HuH-7 (cell line): Measurements from ENCODE around the gene STOM.
"Not testable (repeated sequence)": the region's sequence is repeated elsewhere in the genome, so short reads cannot be mapped to it uniquely, and the experiment has no call there.

Source experiments
- DNase-seq: peaks from one replicate; pipeline ENCODE4 v3.0.0; 2011; ENCODE audit warnings: low spot score

STOM gene, protein sequence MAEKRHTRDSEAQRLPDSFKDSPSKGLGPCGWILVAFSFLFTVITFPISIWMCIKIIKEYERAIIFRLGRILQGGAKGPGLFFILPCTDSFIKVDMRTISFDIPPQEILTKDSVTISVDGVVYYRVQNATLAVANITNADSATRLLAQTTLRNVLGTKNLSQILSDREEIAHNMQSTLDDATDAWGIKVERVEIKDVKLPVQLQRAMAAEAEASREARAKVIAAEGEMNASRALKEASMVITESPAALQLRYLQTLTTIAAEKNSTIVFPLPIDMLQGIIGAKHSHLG

GRCh38 chr9:121369595-121370265 is at the start of gene STOM:
STOM (minus strand) TSS chr9:121370250; CDS start chr9:121370187, 63 bp downstream.
- peak; percentile 26 for DNase-seq

DNA sequence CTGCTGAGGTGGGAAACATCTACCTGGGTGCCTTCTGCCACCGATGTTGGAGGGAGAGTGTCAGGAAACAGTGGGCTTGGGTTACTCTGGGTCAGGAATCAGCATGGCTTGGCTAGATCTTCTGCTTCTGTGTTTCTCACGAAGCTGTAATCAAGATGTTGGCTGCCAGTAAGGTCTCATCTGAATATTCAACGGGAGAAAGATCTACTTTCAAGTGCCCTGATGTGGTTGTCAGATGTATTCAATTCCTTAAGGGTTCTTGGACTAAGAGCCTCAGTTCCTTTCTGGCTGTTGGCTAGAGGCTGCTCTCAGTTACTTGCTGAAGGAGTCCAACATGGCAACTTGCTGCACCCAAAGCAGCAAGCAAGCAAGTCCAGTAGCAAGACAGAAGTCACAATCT is 41.9 kb upstream of the STOM start:
- no peak for DNase-seq

GRCh38 chr9:121405899-121406298 is 35.8 kb upstream of the STOM start:
- no peak for DNase-seq

DNA sequence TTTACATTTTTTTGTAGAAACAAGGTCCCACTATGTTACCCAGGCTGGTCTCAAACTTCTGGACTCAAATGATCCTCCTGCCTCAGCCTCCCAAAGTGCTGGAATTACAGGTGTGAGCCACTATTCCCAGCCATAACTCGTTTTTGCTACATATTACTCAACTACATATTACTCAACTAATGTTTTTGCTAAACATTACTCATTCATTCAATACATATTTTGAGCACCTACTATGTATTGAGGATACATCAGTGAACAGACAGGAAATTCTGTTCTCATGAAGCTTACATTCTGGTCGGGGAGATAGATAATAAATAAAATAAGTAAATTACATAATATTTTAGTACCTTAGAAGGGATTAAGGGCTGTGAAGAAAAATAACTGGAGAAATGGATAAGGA is 34.9 kb upstream of the STOM start:
- no peak for DNase-seq

DNA sequence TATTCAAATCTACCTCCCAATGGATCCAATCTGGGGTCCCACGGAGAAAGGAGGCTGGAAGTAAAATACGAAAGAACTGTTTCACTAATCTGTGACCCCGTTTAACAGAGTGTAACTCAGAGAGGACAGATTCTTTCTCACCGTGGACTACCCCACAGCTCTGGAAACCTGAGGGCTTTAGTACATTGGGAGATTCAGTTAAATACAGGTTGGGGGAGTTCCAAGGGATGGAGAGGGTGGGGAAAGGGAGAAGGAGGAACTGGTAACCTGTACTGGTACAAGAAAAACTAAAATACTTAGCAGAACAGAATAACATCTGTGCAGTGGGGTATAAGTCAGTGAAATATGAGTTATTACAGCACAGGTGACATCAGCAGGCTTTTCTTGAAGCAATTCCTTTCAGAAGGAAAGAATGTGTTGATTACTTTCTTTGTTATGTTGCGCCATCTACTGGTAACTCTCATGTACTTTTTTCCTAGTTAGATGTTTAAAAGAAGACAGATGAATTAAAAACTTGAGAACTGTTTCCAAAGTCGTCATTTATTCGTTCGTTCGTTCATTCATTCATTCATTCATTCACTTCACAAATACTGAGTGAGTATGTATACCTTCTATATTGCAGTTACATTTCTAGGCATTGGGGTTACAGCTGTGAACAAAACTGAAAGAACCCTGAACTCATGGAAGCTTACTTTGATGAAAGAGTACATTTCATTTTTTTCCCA is 30.0 kb upstream of the STOM start:
- peak; percentile 23 for DNase-seq

DNA sequence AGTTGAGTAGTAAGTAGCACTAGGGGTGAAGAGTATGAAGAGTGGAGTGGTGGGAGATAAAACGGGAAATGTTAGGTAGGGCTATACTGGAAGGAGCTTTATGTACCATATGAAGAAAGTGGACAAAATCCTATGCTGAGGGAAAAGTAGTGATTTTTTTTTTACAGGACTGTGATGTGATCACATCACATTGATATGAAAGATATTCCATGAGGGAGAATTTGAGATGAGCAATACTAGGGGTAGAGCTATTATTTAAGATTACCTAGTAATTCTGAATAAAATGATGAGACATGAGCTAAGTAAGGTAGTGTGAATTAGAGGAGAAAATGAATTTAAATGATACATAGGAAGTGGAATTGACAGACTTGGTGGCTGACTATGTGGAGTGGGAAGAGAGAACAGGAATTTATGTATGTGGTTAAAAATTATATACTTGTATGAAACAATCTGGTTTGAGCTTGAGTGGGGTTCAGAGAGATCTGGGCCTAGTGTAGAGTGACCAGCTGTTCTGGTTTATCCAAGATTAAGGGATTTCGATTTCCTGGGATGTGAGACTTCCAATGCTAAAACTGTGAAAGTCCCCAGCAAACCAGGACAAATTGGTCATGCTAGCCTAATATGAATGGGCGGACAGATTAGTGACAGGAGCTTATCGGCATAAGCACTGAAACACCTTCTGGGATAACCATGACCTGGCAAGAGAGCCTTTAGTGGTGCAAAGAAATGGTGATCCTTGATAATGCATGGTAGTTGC is 29.3 kb upstream of the STOM start:
- no peak for DNase-seq

DNA sequence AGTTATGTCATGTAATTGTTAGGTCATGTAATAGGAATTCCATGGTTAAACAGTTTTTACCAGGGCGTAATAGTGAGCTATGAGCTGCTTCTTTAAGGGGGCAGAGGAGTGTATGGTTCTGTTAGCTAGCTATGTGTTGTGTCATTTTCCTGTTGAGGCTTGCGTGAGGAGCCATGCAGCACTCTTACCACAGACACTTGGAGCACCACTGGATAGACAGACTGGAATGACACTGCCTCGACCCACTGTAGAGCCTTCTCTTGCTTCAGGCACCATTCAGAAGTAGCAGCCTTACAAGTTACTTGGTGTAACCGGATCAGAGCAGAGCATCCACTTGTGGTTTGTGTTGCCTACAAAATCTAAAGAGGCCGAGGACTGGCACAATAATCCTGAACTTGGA is 28.3 kb upstream of the STOM start:
- DNase-seq = no peak

DNA sequence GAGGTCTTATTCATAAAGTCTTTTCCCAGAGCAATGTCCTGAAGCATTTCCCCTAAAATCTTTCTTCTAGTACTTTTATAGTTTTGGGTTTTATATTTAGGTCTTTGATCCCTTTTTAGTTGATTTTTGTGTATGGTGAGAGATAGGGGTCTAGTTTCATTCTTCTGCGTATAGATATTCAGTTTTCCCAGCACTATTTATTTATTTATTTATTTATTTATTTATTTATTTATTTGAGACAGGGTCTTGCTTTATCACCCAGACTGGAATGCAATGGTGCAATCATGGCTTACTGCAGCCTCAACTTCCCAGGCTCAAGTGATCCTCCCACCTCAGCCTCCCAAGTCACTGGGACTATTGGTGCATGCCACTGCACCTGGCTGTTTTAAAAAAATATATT is 27.2 kb upstream of the STOM start:
- not testable (repeated sequence) for DNase-seq

DNA sequence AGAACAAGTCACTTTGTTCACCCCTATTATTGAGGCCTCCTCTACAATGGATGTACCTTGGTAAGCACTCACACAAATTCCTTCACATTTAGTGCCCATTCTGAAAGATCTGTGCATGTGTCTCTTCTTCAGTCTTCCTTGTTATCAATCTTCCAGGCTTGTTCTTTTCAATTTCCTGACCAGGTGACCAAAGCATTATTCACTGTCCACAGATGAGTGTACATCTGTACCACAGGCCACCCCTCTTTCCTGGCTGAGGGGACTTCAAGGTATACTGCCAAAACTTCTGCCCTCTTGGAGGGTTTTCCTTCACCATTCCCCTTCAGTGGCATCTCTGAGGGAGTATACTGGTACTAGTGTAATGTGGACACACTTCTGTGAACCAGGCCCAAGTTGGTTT is 25.5 kb upstream of the STOM start:
- DNase-seq = no peak

GRCh38 chr9:121394292-121394691 is 24.2 kb upstream of the STOM start:
- no peak for DNase-seq

DNA sequence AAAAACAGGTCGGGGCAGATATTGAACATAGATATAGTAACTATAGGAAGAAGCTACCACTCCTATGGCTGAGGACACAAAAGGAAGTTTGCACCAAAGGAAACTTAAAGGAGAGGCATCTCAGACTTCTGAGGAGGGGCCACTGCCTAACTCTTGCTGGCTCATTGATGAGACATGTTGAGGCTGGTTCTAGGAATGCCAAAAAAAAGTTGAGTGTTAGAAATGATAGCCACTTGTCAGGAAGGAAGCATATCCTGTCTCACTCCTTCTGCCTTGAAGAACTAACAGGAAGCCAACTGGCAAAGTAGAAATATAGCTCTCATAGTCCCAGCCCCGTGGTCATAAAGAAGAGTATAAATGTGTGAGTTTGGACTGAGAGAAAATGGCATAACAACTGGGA is 23.3 kb upstream of the STOM start:
- DNase-seq = no peak

DNA sequence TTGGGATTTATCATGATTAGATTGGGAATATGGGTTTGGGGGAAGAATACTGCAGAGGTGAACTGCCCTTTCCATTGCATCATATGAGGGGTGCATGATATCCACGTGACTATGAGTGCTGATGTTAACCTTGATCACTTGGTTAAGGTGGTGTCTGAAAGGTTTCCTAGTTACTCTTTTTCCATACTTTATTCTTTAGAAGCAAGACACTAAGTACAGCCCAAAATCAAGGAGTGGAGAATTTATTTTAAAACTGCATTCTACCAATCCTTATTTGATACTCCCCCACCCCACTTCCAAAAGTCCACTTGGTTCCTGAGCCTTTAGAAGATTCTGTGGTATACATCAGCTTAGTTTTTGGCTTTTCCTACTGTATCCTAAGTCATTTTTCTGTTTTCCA is 20.3 kb upstream of the STOM start:
- no peak for DNase-seq

DNA sequence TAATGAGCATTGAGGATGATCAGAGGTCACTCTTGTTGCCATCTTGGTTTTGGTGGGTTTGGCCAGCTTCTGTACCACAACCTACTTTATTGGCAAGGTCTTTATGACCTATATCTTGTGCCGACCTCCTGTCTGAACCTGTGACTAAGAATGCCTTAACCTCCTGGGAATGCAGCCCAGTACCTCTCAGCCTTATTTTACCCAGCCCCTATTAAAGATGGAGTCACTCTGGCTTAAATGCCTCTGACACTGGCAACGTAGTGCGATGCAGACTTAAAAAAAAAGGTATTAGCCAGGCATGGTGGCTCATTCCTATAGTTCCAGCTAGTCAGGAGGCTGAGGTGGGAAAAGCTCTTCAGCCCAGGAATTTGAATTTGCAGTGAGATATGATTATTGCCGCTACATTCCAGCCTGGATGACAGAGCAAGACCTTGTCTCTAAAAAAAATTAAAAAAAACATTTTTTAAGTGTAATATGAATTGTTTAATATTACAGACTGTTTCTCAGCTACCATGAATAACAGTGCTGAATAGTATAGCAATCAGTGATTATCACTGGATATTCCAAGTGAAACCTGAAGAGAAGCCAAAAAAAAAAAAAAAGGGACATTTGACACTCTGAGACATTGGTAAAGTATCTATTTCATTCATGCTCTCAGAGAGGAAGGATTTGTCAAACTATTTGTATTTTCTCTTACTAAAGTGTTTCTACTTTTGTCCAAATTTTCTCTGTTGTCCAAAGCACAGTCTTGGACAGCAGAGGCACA is 18.3 kb upstream of the STOM start:
- DNase-seq = no peak

- DNase-seq = no peak
These were observed 16.6 kb upstream of the STOM start for GRCh38 chr9:121386442-121387175.

DNA sequence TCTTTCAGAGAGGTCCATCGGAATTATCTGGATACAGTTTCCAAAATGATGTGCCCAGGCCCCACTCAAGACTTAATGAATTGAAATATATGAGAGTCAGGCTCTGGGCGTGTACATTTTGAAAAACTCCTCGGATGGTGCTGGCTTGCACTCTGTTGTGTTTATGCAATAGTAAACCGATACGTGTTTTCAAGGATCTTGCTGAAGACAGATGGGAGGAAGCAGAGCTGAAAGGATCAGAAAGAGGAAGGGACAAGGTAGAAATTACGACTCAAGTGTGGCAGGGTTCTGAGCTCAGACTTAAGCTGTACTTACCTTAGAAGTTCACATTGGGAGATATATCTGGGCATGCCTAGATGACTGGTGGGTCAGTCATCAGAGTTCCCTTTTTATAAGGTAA is 13.7 kb upstream of the STOM start:
- no peak for DNase-seq

- no peak for DNase-seq
These were observed 10.8 kb upstream of the STOM start for GRCh38 chr9:121380846-121381245.

DNA sequence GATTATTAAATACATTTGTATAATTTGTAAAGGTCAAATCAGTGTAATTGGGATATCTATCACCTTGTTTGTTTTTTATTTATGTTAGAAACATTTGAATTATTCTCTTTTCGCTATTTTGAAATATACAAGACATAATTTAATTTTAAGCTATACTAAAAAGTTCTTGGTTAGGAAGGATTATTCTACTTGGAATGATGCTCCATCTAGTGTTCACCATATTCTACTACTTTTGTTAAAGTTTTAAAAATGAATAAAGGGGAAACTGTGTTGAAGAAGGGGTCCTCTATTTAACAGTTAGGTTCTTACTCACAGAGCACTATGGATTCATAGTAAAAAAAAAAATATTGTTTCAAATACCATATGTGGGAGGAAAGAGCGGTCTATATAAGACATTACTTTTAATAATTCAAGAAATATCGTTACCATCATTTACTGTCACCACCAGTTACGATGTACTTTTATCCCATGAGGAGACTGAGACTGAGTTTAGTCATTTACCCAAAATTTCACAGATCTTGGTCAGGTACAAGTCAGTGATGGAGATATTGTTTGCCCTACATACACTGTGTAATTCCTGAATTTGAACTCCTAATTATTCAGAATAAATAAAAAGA is 6.3 kb upstream of the STOM start:
- DNase-seq = no peak

GRCh38 chr9:121373011-121373729 is 3.1 kb upstream of the STOM start:
- DNase-seq = no peak

DNA sequence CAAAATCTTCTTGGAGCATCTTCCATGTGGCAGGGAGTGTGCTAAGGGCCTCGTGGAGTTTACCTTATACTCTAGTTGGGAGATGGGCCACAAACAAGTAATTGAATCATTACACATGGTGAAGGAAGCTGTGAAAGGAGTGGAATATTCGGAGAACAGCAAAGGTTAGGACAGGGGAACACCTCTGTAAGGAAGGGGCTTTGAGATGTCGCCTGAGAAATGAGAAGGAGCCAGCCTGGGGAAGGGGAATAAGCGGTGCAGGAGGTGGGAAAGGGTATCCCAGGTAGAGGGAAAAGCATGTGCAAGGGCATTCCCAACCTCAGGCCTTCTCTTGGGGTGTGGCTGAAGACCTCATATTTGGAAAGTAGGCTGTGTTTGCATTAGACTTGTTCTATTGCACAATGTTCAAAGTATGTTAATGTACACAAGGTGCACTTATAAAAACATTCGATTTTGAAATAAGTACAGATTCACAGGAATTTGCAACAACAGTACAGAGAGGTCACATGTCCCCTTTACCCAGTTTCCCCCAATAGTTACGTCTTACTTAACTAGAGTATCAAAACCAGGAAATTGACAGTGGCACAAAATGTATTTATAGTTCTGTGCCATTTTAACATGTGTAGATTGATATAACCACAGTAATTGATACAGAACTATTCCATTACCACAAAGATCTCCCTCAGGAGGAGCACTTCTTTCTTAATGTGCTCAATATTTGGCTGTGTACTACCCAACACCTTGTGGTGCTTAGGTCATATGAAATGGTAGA is 2.4 kb upstream of the STOM start:
- peak; percentile 44 for DNase-seq
